PC-9 (cell line): ENCODE data around the gene TTF2.

ENCODE experiments used
- EZH2 ChIP-seq: fragments of 200-600 bp; sonication (generic); IDR thresholded peaks from 2 replicates; pipeline ENCODE4 v1.8.0; 2017; ENCODE audit warnings: antibody characterized with exemption, low read depth
- TF ChIP-seq, protein P1 (sequence below): fragments of 200-600 bp; sonication (generic); conservative IDR thresholded peaks from 2 replicates; pipeline ENCODE4 v1.6.1; 2017; ENCODE audit warnings: mixed run types, antibody characterized with exemption, mild to moderate bottlenecking, moderate library complexity

DNA sequence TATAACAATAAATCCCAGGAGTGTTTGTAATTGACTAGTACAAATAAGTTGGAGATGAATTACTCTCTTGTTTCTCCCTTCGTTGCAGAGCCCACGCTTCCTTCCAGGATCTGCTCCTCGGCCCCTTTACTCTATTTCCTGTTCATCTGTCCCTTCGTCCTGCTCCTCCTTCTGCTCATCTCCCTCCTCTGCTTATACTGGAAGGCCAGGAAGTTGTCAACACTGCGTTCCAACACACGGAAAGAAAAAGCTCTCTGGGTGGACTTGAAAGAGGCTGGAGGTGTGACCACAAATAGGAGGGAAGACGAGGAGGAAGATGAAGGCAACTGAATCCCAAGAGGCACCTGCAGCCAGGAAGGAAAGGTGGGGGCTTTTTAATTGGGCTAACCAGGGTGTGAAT lies 26.4 kb upstream of the TTF2 start:
- TF ChIP-seq, protein P1, sequence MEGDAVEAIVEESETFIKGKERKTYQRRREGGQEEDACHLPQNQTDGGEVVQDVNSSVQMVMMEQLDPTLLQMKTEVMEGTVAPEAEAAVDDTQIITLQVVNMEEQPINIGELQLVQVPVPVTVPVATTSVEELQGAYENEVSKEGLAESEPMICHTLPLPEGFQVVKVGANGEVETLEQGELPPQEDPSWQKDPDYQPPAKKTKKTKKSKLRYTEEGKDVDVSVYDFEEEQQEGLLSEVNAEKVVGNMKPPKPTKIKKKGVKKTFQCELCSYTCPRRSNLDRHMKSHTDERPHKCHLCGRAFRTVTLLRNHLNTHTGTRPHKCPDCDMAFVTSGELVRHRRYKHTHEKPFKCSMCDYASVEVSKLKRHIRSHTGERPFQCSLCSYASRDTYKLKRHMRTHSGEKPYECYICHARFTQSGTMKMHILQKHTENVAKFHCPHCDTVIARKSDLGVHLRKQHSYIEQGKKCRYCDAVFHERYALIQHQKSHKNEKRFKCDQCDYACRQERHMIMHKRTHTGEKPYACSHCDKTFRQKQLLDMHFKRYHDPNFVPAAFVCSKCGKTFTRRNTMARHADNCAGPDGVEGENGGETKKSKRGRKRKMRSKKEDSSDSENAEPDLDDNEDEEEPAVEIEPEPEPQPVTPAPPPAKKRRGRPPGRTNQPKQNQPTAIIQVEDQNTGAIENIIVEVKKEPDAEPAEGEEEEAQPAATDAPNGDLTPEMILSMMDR, result no peak
- TF ChIP-seq EZH2, result no peak
